GM19467 (cell line): ENCODE data around the gene DYSF.

Source experiments
- ATAC-seq: cut with Tn5 transposase; IDR thresholded peaks from one replicate; pipeline ENCODE4 v1.9.1; 2021; ENCODE audit warnings: mild to moderate bottlenecking, moderate library complexity; ENCODE audit not compliant: unreplicated experiment

Gene DYSF

DNA sequence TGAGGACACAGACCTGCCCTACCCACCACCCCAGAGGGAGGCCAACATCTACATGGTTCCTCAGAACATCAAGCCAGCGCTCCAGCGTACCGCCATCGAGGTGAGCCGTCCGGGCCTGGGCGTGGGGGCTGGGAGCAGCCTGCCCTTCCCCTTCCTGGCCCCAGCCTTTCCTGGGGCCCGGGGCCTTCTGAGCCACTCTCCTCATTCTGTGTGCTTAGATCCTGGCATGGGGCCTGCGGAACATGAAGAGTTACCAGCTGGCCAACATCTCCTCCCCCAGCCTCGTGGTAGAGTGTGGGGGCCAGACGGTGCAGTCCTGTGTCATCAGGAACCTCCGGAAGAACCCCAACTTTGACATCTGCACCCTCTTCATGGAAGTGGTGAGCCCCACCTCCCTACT, 157.9 kb downstream of the DYSF start:
- ATAC-seq: no peak

DNA sequence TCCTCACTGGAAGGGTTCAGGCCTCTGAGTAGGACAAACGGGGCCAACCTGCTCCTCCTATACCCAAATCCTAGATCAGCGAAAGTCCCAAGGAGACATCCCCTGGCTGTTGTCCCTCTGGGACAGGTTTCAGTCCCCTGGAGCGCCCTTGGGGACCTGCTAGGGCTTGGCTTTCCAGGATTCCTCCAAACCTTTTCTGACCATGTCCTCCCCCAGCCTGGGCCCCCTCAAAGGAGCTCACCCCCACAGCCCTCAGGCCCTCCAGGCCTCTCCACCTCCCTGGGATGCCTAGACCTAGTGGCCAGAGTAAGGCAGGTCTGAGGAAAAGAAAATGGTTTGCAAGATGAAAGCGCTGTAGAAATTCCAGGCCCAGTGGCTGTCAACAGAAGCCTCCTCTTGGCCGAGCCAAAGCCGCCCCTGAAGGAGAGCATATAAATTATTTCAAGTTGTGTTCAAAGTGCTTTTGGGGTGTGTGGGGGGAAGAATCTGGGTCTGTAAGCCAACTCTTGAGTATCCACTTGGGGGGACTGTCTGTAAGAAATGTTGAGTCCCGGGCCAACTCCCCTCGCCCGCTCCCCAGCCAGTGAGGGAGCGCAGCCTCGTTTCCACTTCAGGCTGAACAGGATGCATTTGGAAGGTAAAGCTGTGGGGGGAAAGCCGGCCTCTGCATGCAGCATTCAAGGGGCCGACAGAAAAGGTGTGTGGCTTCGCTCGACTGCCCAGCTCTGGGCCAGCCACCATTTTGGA, 158.6 kb downstream of the DYSF start:
- ATAC-seq: no peak

DNA sequence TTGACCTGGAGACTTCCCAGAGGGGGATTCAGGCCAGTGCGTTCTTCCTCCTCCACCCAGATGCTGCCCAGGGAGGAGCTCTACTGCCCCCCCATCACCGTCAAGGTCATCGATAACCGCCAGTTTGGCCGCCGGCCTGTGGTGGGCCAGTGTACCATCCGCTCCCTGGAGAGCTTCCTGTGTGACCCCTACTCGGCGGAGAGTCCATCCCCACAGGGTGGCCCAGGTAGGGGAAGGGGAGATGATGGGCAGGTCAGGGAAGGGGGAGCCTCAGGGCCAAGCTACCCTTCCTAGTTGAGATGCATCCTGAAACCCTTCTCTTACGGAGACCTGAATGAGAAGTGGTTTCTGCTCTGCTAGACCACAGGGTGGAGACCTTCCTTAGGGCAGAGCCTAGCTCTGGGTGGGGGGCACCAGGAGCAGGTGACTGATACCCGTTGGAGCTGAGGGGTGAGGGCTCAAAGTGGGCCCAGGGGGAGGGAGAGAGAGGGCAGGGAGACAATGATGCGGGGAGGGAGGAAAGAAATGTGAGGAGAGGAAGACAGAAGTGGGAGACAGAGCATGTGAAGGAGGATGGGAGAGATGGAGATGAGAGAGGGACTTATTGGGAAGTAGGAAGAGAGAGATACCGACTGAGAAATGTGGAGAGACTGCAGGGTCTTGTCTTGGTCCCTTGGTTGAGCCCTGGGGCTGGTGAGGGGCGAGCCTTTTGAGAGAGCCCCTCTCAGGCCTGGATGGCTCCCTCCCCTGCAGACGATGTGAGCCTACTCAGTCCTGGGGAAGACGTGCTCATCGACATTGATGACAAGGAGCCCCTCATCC, 159.4 kb downstream of the DYSF start:
- no peak for ATAC-seq

- ATAC-seq: no peak
Measured at GRCh38 chr2:71613403-71613952, 160.1 kb downstream of the DYSF start.

- ATAC-seq: no peak
Measured at GRCh38 chr2:71613953-71614925, 160.9 kb downstream of the DYSF start.

- ATAC-seq: no peak
Measured at GRCh38 chr2:71614976-71615766, 161.8 kb downstream of the DYSF start.

GRCh38 chr2:71615767-71616730, 162.7 kb downstream of the DYSF start:
- no peak for ATAC-seq

DNA sequence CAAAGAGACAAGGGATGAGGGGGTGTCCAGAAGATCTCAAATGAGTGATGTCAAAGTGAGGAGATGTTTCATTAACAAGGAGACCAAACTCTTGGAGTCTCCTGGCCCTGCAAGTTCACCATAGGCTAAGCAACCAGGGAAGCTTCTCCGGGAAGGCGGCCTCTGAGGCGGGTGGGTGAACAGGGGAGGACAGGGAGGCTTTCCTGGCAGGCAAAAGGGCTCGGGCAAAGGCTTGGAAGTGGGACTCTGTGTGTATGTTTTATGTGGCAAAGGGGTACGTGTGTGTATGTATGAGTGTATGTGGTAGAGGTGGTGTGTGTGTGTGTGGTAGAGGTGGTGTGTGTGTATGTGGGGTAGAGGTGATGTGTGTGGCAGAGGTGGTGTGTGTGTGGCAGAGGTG, 163.9 kb downstream of the DYSF start:
- ATAC-seq: no peak

DNA sequence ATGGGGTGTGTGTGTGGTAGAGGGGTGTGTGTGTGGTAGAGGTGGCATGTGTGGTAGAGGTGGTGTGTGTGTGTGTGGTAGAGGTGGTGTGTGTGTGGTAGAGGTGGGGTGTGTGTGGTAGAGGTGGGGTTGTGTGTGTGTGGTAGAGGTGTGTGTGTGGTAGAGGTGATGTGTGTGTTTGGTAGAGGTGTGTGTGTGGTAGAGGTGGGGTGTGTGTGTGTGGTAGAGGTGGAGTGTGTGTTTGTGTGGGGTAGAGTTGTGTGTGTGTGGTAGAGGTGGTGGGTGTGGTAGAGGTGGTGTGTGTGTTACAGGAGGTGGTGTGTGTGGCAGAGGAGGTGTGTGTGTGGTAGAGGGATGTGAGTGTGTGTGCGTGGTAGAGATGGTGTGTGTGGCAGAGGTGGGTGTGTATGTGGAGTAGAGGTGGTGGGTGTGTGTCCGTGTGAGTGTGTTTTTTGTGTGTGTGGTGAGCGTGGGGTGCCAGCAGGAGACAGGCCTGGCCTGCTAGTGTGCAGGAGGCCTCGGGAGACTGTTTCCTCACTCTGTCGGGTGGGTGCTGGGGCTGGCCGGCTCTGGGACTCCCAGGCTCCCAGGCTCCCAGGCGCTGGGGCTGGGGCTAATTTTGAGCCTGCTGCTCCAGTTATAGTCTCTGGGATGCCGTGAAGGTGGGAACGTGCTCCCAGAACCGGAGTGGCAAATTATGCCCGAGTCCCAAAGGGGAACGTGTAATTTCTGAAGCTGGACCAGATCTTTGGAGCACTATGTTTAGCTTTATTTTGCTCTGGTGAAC, 165.2 kb downstream of the DYSF start:
- no peak for ATAC-seq

DNA sequence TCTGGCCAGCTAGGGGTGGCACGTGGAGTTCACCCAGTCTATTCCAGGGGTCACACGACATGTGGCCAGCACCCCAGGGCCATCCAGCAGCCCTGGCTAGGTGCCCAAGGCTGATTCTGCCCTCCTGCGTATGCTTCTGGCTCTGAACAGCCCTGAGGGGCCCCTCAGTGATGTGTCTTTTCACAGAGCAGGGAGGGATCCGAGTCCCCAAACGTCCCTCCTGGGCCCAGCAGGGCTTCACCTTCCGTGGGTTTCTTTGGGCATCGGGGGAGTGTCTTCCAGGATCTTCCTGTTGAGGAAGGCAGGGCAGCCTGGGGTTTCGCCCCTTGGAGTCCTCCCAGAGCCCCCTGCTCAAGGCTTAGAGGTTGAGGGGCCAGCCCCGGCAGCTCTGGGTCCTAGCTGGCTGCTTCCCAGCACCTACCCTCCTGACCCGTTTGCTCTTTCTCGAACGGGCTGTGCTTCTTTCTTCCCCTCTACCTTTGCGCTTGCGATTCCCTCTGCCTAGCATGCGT, 165.9 kb downstream of the DYSF start:
- no peak for ATAC-seq

DNA sequence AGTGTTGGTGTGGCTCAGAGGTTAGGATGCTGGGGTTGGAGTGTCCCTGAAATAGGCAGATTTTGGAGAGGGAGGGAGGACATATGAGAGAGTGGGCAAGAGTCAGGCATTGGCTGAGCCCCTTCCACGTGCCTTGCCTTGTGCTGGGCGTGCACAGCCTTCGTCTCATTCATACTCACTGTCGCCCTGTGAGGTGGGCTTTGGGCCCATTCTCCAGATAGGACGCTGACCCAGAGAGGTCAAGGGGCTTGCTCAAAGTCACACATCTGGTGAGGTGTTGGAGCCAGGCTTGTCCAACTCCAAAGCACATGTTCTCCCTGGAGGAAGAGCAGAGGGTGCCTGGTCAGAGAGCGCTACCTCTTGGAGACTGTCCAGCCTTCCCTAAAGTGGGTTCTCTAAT, 166.8 kb downstream of the DYSF start:
- ATAC-seq: no peak

- no peak for ATAC-seq
Measured at GRCh38 chr2:71620851-71621251, 167.5 kb downstream of the DYSF start.

DNA sequence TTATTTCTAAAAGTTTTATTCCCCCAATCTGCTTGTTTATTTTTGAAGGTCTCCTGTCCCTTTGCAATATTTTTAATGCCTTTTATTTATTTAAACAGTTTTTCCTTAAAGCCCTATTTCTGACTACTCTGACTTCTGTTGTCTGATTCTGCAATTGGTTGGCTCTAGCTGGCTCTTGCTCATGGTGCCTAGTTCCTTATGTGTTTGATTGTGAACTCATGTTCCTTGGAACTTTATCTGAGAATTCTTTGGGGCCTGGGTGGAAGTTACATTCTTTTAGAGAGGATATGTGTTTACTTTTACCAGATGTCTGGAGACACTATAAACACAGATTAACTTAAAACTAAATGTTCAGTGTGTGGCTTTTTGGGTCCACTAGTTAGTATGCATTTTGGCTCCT, 175.9 kb downstream of the DYSF start:
- ATAC-seq: no peak

GRCh38 chr2:71629771-71630453, 176.6 kb downstream of the DYSF start:
- ATAC-seq: no peak

- ATAC-seq: no peak
Measured at GRCh38 chr2:71630454-71631328, 177.3 kb downstream of the DYSF start.

- no peak for ATAC-seq
Measured at GRCh38 chr2:71631411-71631931, 178.1 kb downstream of the DYSF start.
